ENCODE results near the gene PLEKHH1.
"Not testable (repeated sequence)": the region's sequence is repeated elsewhere in the genome, so short reads cannot be mapped to it uniquely, and the experiment has no call there.

The PLEKHH1 gene

DNA sequence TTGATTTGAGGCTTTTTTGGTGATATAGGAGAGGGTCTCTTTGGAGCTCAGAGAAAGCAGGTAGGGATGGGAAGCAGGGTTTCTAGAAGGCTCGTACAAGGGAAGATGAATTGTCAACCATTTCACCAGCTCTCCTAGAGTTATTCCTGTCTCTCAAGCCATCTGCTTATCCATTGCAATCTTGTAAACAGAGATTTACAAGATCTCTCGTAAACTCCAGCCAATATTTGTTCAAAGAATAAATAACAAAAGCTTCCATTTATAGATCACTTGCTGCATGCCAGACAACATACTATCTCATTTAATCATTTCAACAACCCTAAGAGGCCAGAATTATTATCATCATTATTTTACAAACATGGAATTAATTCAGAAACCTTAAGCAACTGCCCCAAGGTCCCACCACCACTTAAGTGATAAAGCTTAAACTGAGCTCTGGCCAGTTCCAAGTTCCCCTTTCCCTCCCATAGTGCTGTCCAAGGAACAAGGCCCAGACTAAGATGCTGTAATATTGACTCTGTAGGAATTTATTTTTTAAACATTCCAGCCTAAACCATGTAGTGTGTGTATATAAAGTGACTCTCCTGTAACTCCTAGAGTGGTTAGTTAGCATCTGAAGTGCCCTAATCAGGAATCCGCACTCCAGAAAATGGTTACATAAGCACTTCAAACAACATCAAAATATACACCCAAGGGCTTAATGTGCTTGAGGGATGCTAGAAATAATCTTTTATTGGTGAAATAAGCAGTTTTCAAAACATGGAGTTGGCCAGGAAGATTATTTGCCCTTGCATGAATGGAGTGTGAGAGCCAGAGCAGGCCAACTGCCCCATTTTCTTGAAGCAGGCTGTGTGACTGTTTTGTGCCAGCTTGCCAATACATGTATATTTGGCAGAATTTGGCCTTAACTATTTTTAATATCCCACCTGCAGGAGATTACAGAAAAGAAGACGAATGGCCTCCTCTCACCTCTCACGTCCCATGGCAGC lies 2.8 kb upstream of the PLEKHH1 start:
- FAIRE-seq (no peak), DNase-seq (ENCODE audit: insufficient read length, low spot score) (no peak)
- no peak for TF ChIP-seq POLR2A (IDR thresholded peaks at IDR 0.05; ENCODE audit: low read depth, low read length)

DNA sequence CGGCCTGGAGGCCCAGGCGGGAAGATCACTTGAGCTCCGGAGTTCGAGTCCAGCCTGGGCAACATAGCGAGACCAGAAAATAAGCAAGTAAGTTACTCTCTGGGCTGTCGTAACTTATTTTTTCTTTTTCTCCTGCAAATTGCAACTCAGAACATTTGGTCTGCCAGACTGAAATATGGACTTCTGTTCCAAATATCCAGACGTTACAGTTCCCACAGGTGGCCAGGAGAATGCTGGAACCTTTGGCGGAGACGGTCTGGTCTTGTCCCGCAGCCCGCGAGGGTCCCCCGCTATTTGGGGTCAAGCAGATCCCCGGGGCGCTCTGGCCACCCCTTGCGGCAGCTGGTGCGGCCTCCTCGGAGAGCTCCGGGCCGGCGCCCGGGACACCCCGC lies 488 bp upstream of the PLEKHH1 start:
- no peak for FAIRE-seq
- no peak for DNase-seq (ENCODE audit: insufficient read length, low spot score)
- TF ChIP-seq POLR2A (IDR thresholded peaks at IDR 0.05; ENCODE audit: low read depth, low read length): no peak

DNA sequence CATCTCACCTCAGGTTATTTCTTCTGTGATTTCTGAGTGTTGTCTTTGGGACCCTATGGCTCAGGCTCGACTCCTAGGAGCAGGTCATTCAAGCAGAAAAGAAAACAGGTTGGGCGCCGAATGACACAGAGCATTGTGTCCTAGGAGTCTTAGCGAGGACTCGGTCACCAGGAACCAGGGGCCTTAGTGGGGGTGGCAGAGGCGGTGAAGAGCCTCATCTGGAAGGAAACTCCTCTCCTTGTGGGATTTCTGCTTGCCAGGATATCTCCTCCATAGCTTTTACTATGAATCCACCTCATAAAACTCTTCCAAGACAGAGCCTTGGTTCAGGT lies 630 bp downstream of the PLEKHH1 start:
- FAIRE-seq (no peak), DNase-seq (ENCODE audit: insufficient read length, low spot score) (no peak)
- no peak for TF ChIP-seq POLR2A (IDR thresholded peaks at IDR 0.05; ENCODE audit: low read depth, low read length)

DNA sequence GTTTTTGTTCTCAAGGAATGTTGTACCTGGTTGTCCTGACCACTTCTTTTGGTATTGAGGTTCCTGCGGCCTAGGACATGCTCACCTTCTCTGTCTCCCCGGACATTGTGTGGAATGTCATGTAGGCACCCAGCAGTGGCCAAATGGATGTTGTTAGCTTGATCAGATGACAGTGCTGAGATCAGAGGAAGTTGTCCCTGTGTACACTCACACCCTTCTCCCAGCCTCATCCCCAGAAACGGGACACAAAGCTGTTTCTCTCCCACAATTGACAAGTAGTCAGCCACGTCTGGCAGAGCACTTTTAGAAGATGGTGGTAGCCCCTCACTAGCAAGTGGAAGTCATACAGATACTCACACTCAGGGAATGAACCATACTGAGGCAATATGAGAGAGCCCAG lies 3.0 kb downstream of the PLEKHH1 start:
- DNase-seq (ENCODE audit: insufficient read length, low spot score): no peak
- no peak for FAIRE-seq
- no peak for TF ChIP-seq POLR2A (IDR thresholded peaks at IDR 0.05; ENCODE audit: low read depth, low read length)

DNA sequence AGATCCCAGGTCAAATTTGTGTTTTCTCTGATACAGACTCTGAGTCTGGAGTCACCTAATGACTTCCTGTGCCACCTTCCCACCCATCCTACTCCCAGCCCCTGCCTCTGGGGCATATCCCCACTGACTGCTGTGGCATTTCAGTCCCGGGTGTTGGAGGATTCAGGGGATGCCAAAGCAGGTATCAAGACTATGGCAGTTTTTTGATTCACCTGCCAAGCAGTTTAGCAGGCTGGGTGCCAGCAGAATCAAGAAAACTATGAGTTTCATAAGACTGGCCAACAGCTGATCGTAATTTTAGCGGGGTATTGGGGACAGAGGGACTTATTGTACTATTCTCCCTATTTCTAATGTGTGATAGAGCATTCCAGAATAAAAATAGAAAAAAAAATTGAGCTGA lies 4.6 kb downstream of the PLEKHH1 start:
- no peak for TF ChIP-seq POLR2A (IDR thresholded peaks at IDR 0.05; ENCODE audit: low read depth, low read length)
- no peak for FAIRE-seq
- no peak for DNase-seq (ENCODE audit: insufficient read length, low spot score)

DNA sequence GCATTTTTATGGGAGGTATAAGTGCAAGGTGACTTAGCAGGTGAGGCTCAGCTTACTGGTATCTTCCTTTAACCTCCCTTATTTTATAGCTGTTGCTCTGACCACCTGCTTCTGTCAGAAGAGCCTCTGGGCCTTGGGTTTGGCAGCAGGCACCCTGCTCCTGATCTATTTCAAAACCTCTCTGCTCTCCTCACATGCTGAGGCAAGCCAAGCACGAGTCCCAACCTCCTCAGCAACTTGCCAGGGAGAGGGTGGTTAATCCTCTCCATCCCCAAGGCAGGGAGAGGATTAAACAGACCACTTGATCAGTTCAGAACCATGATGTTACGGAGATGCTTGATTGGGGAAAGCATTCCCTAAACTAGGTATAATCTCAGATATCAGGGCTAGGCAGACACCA lies 5.4 kb downstream of the PLEKHH1 start:
- DNase-seq (ENCODE audit: insufficient read length, low spot score) (no peak), FAIRE-seq (no peak)
- no peak for TF ChIP-seq POLR2A (IDR thresholded peaks at IDR 0.05; ENCODE audit: low read depth, low read length)

DNA sequence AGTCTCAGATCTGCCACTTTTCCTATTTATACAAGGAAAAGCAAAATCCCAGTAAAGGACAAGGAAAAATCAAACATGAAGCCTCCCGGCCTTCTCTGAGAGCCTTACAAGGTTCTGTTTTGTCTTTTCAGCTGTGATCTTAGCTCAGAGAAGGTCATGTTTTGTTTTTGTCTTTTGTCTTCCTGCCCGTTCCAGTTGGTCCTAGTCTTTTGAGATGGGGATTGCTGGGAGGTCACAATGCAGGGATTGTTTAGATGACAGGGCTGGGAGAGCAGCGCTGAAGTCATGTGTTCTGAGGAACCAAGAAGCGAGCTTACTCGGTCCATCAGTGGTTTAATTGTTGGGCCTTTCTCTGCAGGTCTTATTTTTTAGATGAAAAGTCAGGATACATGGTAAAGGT lies 6.0 kb downstream of the PLEKHH1 start:
- no peak for FAIRE-seq
- DNase-seq (ENCODE audit: insufficient read length, low spot score): no peak
- no peak for TF ChIP-seq POLR2A (IDR thresholded peaks at IDR 0.05; ENCODE audit: low read depth, low read length)

DNA sequence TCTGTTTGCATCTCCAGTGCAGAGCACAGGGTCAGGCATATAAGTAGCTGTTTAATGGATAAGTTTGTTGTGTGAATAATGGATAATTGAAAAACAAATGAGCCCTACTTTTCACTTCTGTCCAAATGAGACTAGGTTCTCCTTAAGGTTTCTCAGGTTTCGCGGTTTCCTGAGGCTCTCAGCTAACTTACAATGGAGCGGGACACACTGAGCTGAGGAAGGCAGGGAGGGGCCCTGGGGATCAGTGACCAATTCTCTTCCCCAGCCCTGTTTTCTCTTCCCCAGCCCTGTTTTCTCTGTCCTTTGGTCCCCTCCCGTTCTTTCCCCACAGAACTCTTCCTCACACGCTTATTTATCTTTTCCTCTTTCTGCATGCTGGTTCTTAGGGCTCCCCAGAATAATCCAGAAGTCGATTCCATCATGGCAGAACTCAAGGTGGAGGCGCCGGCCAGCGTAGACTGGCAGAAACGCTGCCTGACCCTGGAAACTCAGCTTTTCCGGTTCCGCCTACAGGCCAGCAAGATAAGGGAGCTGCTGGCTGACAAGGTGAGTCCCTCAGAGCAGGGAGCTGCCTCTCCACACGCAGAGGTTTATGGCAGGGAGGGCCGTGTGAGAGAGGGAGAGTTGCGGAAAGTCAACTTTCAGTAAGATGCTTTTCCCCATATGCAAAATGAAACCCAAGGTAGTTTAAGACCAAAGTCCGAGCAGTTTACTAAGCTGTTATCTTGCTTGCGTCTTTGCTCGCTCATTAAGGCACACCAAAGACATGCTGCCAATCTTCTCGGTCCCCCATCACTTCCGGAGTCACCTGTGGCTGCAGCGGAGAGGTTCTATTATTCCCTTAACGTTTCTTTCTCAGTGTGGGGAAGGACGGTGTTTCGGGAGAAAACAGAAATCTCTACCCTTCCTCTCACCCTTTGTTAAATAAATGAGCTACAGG lies 8.6 kb downstream of the PLEKHH1 start:
- DNase-seq (ENCODE audit: insufficient read length, low spot score): no peak
- no peak for FAIRE-seq
- no peak for TF ChIP-seq POLR2A (IDR thresholded peaks at IDR 0.05; ENCODE audit: low read depth, low read length)

DNA sequence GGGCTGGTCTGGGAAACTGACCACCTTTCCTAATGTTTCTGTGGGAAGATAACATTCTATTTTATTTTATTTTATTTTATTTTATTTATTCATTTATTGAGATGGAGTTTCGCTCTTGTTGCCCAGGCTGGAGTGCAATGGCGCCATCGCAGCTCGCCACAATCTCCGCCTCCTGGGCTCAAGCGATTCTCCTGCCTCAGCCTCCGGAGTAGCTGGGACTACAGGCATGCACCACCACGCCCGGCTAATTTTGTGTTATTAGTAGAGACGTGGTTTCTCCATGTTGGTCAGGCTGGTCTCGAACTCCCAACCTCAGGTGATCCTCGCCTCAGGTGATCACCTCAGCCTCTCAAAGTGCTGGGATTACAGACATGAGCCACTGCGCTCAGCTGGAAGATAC lies 9.5 kb downstream of the PLEKHH1 start:
- not testable (repeated sequence) for DNase-seq (ENCODE audit: insufficient read length, low spot score); FAIRE-seq

DNA sequence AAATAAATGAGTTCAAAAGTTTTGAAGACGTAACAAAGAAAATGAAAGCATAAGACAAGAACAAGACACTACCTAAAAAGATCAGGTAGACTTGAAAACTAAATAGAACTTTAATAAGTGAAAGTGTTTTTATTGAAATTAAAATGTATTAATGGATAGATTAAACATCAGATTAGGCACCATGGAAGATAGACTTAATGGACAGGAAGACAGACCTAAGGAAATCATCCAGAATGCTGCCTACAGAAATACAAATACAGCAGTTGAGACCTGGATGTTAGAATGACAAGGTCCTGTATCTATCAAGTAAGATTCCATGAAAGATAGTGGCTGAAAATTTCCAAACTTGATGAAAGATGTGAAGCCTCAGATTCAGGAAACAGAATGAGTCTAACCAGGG lies 11.5 kb downstream of the PLEKHH1 start:
- DNase-seq (ENCODE audit: insufficient read length, low spot score): no peak
- TF ChIP-seq POLR2A (IDR thresholded peaks at IDR 0.05; ENCODE audit: low read depth, low read length): no peak
- FAIRE-seq: no peak

DNA sequence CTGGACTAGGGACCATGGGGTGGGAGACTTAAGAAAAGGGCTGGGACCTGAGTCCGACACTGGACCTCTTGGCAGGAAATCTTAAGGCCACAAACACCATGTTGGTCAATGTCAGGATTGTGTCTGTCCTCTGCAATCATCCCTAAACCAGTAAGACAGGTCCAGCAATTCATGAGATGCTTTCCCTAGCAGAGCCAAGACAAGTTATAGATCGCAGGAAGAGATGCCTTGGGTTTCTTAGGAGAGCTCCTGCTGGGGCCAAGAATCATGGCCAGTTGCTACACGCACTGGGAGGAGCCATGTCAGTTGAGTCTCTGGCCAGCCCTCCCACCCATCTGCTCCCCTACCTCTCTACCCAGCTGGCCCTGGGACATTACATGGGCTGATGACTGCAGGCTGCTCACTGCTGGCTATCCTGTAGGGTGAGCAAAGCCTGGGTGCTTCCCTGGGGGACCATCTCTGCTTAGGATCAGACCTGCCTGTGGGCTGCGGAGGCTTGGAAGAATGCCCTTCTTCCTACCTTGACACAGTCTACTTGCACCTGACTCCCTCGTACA lies 14.2 kb downstream of the PLEKHH1 start:
- TF ChIP-seq POLR2A (IDR thresholded peaks at IDR 0.05; ENCODE audit: low read depth, low read length): no peak
- FAIRE-seq (no peak), DNase-seq (ENCODE audit: insufficient read length, low spot score) (no peak)

DNA sequence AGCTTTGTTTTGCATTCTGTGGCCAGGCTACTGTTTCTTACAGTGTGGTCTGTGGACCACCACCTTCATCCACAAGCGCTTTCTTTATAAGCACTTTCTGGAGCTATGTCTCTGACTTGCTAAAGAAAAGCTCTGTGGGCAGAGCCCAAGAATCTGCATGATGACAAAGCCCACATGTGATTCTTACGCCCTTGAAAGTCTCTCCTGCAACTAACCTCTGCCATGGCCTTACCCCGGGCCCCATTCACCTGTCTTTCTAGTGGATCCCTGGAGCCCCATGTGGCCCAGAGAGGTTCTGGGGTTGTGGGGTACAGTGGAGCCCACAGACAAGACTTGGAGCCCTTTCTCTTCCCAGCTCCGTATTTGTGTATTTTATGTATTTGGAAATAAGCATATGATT lies 16.6 kb downstream of the PLEKHH1 start:
- DNase-seq (ENCODE audit: insufficient read length, low spot score): no peak
- no peak for FAIRE-seq
- TF ChIP-seq POLR2A (IDR thresholded peaks at IDR 0.05; ENCODE audit: low read depth, low read length): no peak

DNA sequence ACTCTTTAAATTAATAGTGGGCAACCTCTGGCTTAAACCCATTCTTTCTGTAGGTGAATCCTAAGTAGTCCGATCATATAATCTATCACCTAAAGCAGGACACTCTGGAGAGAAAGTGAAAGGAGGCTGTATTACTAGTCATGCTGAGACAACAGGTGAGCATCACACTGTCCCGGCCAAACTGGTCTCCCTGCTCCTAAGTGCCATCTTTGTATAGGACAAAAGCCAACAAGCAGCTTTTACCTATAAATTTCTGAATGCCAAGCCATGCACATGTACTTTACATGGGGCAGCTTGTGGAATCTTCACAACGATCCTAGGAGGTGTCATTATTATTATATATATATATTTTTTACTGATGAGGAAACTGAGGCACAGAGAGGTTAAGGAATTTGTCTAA lies 18.0 kb downstream of the PLEKHH1 start:
- FAIRE-seq: no peak

DNA sequence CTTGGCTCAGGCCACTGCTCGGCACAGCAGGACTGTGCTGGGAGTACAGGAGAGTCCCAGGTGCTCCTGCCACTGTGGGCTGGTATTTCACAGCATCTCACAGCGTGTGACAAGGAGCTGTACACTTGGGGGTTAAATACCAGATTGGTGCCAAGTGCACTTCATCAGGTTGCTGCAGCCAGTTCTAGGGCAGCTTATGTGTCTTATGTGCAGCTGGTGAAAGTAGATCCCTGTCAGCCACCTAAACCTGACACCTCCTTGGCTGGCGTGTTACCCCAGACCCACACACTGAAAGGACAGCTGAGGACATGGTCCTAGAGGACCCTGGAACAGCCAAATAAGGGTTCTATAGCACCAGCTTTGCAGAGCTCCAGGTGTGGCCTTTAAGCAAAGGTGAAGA lies 18.9 kb downstream of the PLEKHH1 start:
- TF ChIP-seq POLR2A (IDR thresholded peaks at IDR 0.05; ENCODE audit: low read depth, low read length): no peak
- FAIRE-seq (no peak), DNase-seq (ENCODE audit: insufficient read length, low spot score) (no peak)

More for the DNA sequence above, 18.0 kb downstream of the PLEKHH1 start:
- TF ChIP-seq POLR2A (IDR thresholded peaks at IDR 0.05; ENCODE audit: low read depth, low read length): no peak
- DNase-seq (ENCODE audit: insufficient read length, low spot score): no peak

Measured in H54 (cell line).